ENCODE measurements around the gene CRISPLD2.

CRISPLD2 gene

GRCh38 chr16:84823926-84824325, 4.1 kb downstream of the CRISPLD2 start:
- in situ Hi-C loops (cut with HindIII; ENCODE audit: low pct_ligation_motif_present, low sequenced_read_pairs) = no loop called here
- Histone ChIP-seq H3K36me3 (replicated peaks) (no peaks in the 10 kb centered on the region), H3K4me3 (ENCODE audit: low read depth, low read length) (no peak overlapping the region), H3K27ac (no peak overlapping the region), H3K27me3 (replicated peaks) (no peaks in the 10 kb centered on the region)
- DNase-seq = no peak
- TF ChIP-seq, protein P1, sequence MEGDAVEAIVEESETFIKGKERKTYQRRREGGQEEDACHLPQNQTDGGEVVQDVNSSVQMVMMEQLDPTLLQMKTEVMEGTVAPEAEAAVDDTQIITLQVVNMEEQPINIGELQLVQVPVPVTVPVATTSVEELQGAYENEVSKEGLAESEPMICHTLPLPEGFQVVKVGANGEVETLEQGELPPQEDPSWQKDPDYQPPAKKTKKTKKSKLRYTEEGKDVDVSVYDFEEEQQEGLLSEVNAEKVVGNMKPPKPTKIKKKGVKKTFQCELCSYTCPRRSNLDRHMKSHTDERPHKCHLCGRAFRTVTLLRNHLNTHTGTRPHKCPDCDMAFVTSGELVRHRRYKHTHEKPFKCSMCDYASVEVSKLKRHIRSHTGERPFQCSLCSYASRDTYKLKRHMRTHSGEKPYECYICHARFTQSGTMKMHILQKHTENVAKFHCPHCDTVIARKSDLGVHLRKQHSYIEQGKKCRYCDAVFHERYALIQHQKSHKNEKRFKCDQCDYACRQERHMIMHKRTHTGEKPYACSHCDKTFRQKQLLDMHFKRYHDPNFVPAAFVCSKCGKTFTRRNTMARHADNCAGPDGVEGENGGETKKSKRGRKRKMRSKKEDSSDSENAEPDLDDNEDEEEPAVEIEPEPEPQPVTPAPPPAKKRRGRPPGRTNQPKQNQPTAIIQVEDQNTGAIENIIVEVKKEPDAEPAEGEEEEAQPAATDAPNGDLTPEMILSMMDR (IDR thresholded peaks at IDR 0.05; ENCODE audit: low read depth, low read length, missing control alignments) = no peak

- Histone ChIP-seq H3K27me3 (replicated peaks) (no peaks in the 10 kb centered on the region), H3K27ac (peak overlapping the region; percentile 29), H3K36me3 (replicated peaks) (no peaks in the 10 kb centered on the region), H3K4me3 (ENCODE audit: low read depth, low read length) (no peak overlapping the region)
- TF ChIP-seq, protein P1 (IDR thresholded peaks at IDR 0.05; ENCODE audit: low read depth, low read length, missing control alignments) = no peak
- no peak for DNase-seq
- in situ Hi-C loops (cut with HindIII; ENCODE audit: low pct_ligation_motif_present, low sequenced_read_pairs) = no loop called here
These were observed 6.2 kb downstream of the CRISPLD2 start for GRCh38 chr16:84825896-84826557.

- no peak for DNase-seq
- in situ Hi-C loops (cut with HindIII; ENCODE audit: low pct_ligation_motif_present, low sequenced_read_pairs) = no loop called here
- TF ChIP-seq, protein P1 (IDR thresholded peaks at IDR 0.05; ENCODE audit: low read depth, low read length, missing control alignments) = no peak
- peak overlapping the region; percentile 29 for H3K27ac ChIP-seq
- no peaks in the 10 kb centered on the region for H3K36me3 ChIP-seq (replicated peaks)
- no peak overlapping the region for H3K4me3 ChIP-seq (ENCODE audit: low read depth, low read length)
- no peaks in the 10 kb centered on the region for H3K27me3 ChIP-seq (replicated peaks)
These were observed 6.8 kb downstream of the CRISPLD2 start for GRCh38 chr16:84826558-84826941.

DNA sequence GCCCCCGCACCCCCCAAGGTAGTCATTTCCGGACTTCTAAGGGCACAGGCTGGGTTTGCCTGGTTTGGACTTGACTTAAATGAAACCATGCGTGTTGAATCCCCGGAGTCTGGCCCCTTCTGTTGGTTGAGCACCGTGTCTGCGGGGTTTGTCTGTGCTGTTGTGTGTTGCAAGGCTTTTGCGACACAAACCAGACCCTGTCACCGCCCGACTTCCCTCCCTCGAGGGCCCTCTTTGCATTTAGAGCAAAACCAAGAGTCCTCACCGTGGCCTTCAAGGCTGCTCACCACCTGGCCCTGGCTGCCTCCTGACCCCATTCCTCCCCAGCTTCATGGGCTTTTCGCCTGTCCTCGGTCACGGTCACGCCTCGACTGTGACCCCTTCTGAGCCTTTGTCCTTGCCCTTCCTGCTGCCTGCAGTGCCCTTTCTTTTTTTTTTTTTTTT, 7.4 kb downstream of the CRISPLD2 start:
- H3K4me3 ChIP-seq (ENCODE audit: low read depth, low read length) = no peak overlapping the region
- no peak for DNase-seq
- TF ChIP-seq, protein P1 (IDR thresholded peaks at IDR 0.05; ENCODE audit: low read depth, low read length, missing control alignments) = no peak
- H3K27me3 ChIP-seq (replicated peaks) = no peaks in the 10 kb centered on the region
- in situ Hi-C loops (cut with HindIII; ENCODE audit: low pct_ligation_motif_present, low sequenced_read_pairs) = no loop called here
- no peaks in the 10 kb centered on the region for H3K36me3 ChIP-seq (replicated peaks)
- peak overlapping the region; percentile 35 for H3K27ac ChIP-seq

- Histone ChIP-seq H3K27ac (no peak overlapping the region), H3K4me3 (ENCODE audit: low read depth, low read length) (no peak overlapping the region), H3K36me3 (replicated peaks) (no peaks in the 10 kb centered on the region), H3K27me3 (replicated peaks) (no peaks in the 10 kb centered on the region)
- in situ Hi-C loops (cut with HindIII; ENCODE audit: low pct_ligation_motif_present, low sequenced_read_pairs) = no loop called here
- DNase-seq = no peak
- TF ChIP-seq, protein P1 (IDR thresholded peaks at IDR 0.05; ENCODE audit: low read depth, low read length, missing control alignments) = no peak
These were observed 8.1 kb downstream of the CRISPLD2 start for GRCh38 chr16:84827897-84828296.

- H3K27me3 ChIP-seq (replicated peaks) = no peaks in the 10 kb centered on the region
- TF ChIP-seq, protein P1 (IDR thresholded peaks at IDR 0.05; ENCODE audit: low read depth, low read length, missing control alignments) = no peak
- no peak overlapping the region for H3K27ac ChIP-seq
- no peak for DNase-seq
- in situ Hi-C loops (cut with HindIII; ENCODE audit: low pct_ligation_motif_present, low sequenced_read_pairs) = no loop called here
- H3K4me3 ChIP-seq (ENCODE audit: low read depth, low read length) = no peak overlapping the region
- H3K36me3 ChIP-seq (replicated peaks) = no peaks in the 10 kb centered on the region
These were observed 8.5 kb downstream of the CRISPLD2 start for GRCh38 chr16:84828322-84828721.

Measured in brain microvascular endothelial cell (primary cell).